ENCODE measurements around the gene IL1RAPL1.

The IL1RAPL1 gene

DNA sequence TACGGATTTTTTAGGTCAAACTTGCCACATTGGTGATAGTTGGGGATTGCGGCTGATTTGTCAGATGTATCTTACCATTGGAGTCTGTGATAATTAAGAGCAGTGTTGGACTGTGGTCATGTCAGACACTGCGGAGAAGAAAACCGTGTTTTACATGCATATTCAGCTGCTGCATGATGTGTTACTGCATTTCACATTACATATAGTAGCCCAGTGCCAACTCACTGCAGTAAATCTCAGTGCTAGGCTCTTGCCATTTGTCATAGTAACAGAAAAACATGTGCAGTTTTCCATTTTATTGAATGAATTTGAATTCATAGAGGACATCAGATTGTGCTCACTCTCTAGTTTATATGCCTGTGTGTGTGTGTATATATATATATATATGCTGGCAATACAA is 543.7 kb downstream of the IL1RAPL1 start:
- H3K4me3 ChIP-seq (ENCODE audit: low read depth in 1 of 2, low read length in 2 of 2) = no peak overlapping the region
- H3K4me1 ChIP-seq (ENCODE audit: control insufficient read depth in 1 of 2, insufficient read depth in 2 of 2, low read length in 2 of 2) = no peaks in the 10 kb centered on the region
- no peaks in the 10 kb centered on the region for H3K36me3 ChIP-seq (ENCODE audit: control insufficient read depth in 1 of 2, insufficient read depth in 2 of 2, low read length in 2 of 2)
- no peak overlapping the region for H3K27ac ChIP-seq (ENCODE audit: low read depth, low read length)
- H3K9me3 ChIP-seq (ENCODE audit: control insufficient read depth in 1 of 2, low read length in 2 of 2) = no peaks in the 10 kb centered on the region
- H3K27me3 ChIP-seq (ENCODE audit: control insufficient read depth in 1 of 2, insufficient read depth in 2 of 2, low read length in 2 of 2) = no peaks in the 10 kb centered on the region
- no peak overlapping the region for H3K9ac ChIP-seq (ENCODE audit: low read depth in 1 of 2, low read length in 2 of 2)

DNA sequence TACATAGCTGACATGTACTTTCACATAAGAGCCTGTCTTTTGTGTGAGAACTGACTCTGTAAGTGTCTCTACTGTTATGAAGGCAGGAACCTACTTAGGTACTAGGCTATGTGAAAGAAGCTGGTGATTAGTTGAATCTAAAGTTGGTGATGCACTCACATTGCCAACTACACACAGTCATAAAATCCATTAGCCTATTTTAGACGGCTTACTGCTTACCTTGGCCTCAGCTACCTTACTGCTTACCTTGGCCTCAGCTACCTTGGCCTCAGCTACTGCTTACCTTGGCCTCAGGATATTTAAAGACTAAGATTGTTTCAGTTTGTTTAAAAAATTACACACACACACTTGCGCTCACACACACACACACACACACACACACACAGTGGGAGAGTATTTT is 549.7 kb downstream of the IL1RAPL1 start:
- H3K9ac ChIP-seq (ENCODE audit: low read depth in 1 of 2, low read length in 2 of 2) = no peak overlapping the region
- H3K9me3 ChIP-seq (ENCODE audit: control insufficient read depth in 1 of 2, low read length in 2 of 2) = no peaks in the 10 kb centered on the region
- H3K4me3 ChIP-seq (ENCODE audit: low read depth in 1 of 2, low read length in 2 of 2) = no peak overlapping the region
- no peak overlapping the region for H3K27ac ChIP-seq (ENCODE audit: low read depth, low read length)
- H3K27me3 ChIP-seq (ENCODE audit: control insufficient read depth in 1 of 2, insufficient read depth in 2 of 2, low read length in 2 of 2) = no peaks in the 10 kb centered on the region
- H3K4me1 ChIP-seq (ENCODE audit: control insufficient read depth in 1 of 2, insufficient read depth in 2 of 2, low read length in 2 of 2) = no peaks in the 10 kb centered on the region
- H3K36me3 ChIP-seq (ENCODE audit: control insufficient read depth in 1 of 2, insufficient read depth in 2 of 2, low read length in 2 of 2) = no peaks in the 10 kb centered on the region

DNA sequence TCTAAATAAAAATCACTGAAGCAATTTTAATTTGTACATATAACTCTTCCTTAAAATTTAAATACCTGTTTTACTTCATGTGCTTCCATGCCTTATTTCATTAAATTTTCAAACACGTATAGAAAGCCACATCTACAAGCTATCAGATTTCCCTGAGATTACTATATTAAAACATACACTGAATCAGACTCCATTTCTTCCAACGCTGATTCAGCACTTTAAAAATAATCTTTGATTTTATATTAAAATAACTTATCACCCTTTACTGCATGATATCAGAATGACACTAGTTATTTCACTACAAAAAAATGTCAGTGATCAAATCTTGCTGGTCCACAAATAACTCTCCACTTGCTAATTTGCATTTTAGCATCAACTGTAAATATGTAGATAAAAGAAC is 550.8 kb downstream of the IL1RAPL1 start:
- Histone ChIP-seq H3K4me3 (ENCODE audit: low read depth in 1 of 2, low read length in 2 of 2) (no peak overlapping the region), H3K27me3 (ENCODE audit: control insufficient read depth in 1 of 2, insufficient read depth in 2 of 2, low read length in 2 of 2) (no peaks in the 10 kb centered on the region), H3K4me1 (ENCODE audit: control insufficient read depth in 1 of 2, insufficient read depth in 2 of 2, low read length in 2 of 2) (no peaks in the 10 kb centered on the region), H3K36me3 (ENCODE audit: control insufficient read depth in 1 of 2, insufficient read depth in 2 of 2, low read length in 2 of 2) (no peaks in the 10 kb centered on the region), H3K27ac (ENCODE audit: low read depth, low read length) (no peak overlapping the region), H3K9me3 (ENCODE audit: control insufficient read depth in 1 of 2, low read length in 2 of 2) (no peaks in the 10 kb centered on the region), H3K9ac (ENCODE audit: low read depth in 1 of 2, low read length in 2 of 2) (no peak overlapping the region)

DNA sequence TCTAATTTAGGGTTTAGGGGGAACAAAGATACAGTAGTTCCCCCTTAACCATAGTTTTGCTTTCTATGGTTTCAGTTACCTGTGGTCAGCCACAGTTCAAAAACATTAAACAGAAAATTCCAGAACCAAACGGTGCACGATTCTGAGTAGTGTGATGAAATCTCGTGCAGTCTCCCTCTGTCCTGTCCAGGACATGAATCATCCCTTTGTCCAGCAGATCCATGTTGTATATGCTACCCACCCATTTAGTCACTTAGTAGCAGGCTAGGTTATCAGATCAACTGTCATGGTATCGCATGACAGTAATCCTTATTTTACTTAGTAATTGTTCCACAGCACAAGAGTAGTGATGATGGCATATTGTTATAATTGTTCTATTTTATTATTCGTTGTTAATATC is 556.1 kb downstream of the IL1RAPL1 start:
- Histone ChIP-seq H3K27ac (ENCODE audit: low read depth, low read length) (no peak overlapping the region), H3K4me1 (ENCODE audit: control insufficient read depth in 1 of 2, insufficient read depth in 2 of 2, low read length in 2 of 2) (no peaks in the 10 kb centered on the region), H3K9ac (ENCODE audit: low read depth in 1 of 2, low read length in 2 of 2) (no peak overlapping the region), H3K27me3 (ENCODE audit: control insufficient read depth in 1 of 2, insufficient read depth in 2 of 2, low read length in 2 of 2) (no peaks in the 10 kb centered on the region), H3K4me3 (ENCODE audit: low read depth in 1 of 2, low read length in 2 of 2) (no peak overlapping the region), H3K36me3 (ENCODE audit: control insufficient read depth in 1 of 2, insufficient read depth in 2 of 2, low read length in 2 of 2) (no peaks in the 10 kb centered on the region), H3K9me3 (ENCODE audit: control insufficient read depth in 1 of 2, low read length in 2 of 2) (no peaks in the 10 kb centered on the region)

DNA sequence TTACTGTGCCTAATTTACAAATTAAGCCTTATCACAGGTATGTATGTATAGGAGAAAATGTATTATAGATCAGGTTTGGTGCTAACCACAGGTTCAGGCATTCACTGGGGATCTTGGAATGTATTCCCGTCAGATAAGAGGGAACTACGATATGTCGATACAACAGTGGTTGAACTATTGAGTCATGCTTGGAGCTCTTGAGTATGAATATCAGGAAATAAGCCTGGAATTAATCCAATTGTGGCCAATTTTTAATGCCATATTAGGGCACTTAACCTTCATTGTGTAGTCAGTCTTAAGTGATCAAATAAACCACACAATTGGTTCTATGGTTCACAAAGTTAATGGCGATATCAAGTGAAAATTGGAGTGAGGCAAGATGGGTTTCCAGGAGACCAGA is 556.5 kb downstream of the IL1RAPL1 start:
- H3K36me3 ChIP-seq (ENCODE audit: control insufficient read depth in 1 of 2, insufficient read depth in 2 of 2, low read length in 2 of 2) = no peaks in the 10 kb centered on the region
- H3K4me1 ChIP-seq (ENCODE audit: control insufficient read depth in 1 of 2, insufficient read depth in 2 of 2, low read length in 2 of 2) = no peaks in the 10 kb centered on the region
- H3K27me3 ChIP-seq (ENCODE audit: control insufficient read depth in 1 of 2, insufficient read depth in 2 of 2, low read length in 2 of 2) = no peaks in the 10 kb centered on the region
- no peak overlapping the region for H3K9ac ChIP-seq (ENCODE audit: low read depth in 1 of 2, low read length in 2 of 2)
- H3K4me3 ChIP-seq (ENCODE audit: low read depth in 1 of 2, low read length in 2 of 2) = no peak overlapping the region
- H3K27ac ChIP-seq (ENCODE audit: low read depth, low read length) = no peak overlapping the region
- H3K9me3 ChIP-seq (ENCODE audit: control insufficient read depth in 1 of 2, low read length in 2 of 2) = no peaks in the 10 kb centered on the region

DNA sequence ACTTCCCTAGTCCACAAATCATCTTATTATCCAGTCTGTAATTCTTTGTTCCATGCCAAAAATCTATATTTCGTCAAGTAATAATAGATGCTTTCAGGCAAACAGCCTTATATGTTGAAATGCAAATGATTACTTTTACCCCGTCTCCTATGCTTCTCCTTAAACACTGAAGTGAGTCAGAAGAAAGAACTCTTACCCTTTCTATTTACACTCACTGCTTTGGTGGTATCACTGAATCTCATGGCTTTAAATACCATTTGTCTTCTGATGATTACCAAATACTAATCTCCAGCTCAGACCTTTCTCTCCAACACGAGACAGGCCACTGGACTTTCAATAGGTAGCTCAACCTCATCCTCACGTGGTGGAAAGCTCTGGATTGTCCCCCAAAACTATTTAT is 558.1 kb downstream of the IL1RAPL1 start:
- H3K9ac ChIP-seq (ENCODE audit: low read depth in 1 of 2, low read length in 2 of 2) = no peak overlapping the region
- no peaks in the 10 kb centered on the region for H3K27me3 ChIP-seq (ENCODE audit: control insufficient read depth in 1 of 2, insufficient read depth in 2 of 2, low read length in 2 of 2)
- H3K4me1 ChIP-seq (ENCODE audit: control insufficient read depth in 1 of 2, insufficient read depth in 2 of 2, low read length in 2 of 2) = no peaks in the 10 kb centered on the region
- no peaks in the 10 kb centered on the region for H3K9me3 ChIP-seq (ENCODE audit: control insufficient read depth in 1 of 2, low read length in 2 of 2)
- H3K27ac ChIP-seq (ENCODE audit: low read depth, low read length) = no peak overlapping the region
- H3K4me3 ChIP-seq (ENCODE audit: low read depth in 1 of 2, low read length in 2 of 2) = no peak overlapping the region
- no peaks in the 10 kb centered on the region for H3K36me3 ChIP-seq (ENCODE audit: control insufficient read depth in 1 of 2, insufficient read depth in 2 of 2, low read length in 2 of 2)

DNA sequence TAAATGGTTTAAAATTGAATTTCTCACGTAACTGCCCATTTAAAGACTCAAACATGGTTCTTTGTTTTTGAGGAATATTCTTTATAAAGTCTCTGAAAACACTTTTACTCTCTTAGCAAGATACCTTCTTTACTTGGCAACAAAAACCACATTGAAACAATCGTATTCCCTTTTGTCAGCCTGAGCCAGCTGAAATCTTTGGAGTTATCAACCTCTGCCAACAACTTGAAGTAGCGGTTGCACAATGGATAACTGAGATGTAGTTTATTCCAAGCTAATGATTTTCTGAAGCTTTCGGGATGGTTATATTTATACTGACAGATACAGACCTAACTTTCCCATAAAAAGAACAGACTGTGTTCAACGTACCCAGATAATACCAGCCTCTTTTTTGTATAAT is 561.3 kb downstream of the IL1RAPL1 start:
- Histone ChIP-seq H3K27ac (ENCODE audit: low read depth, low read length) (no peak overlapping the region), H3K27me3 (ENCODE audit: control insufficient read depth in 1 of 2, insufficient read depth in 2 of 2, low read length in 2 of 2) (no peaks in the 10 kb centered on the region), H3K9ac (ENCODE audit: low read depth in 1 of 2, low read length in 2 of 2) (no peak overlapping the region), H3K4me1 (ENCODE audit: control insufficient read depth in 1 of 2, insufficient read depth in 2 of 2, low read length in 2 of 2) (no peaks in the 10 kb centered on the region), H3K36me3 (ENCODE audit: control insufficient read depth in 1 of 2, insufficient read depth in 2 of 2, low read length in 2 of 2) (no peaks in the 10 kb centered on the region), H3K4me3 (ENCODE audit: low read depth in 1 of 2, low read length in 2 of 2) (no peak overlapping the region), H3K9me3 (ENCODE audit: control insufficient read depth in 1 of 2, low read length in 2 of 2) (no peaks in the 10 kb centered on the region)

DNA sequence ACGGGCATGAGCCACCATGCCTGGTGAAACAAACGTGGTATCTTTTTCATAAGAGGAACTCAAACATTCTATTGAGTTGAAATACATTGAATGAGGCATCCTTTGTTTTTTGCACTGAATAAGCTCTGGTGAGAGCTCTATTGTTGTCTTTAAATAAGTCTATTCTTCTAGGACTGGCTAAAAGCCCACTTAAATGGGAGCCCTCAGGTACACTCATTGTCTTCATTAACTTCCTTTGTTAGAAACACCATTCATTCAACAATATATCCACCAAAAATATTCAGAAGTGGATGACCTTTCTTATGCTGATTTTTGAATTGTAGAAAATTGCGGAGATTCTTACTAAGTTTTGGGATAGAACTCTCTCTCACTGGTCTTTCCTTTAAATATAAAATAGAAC is 568.0 kb downstream of the IL1RAPL1 start:
- Histone ChIP-seq H3K4me1 (ENCODE audit: control insufficient read depth in 1 of 2, insufficient read depth in 2 of 2, low read length in 2 of 2) (no peaks in the 10 kb centered on the region), H3K36me3 (ENCODE audit: control insufficient read depth in 1 of 2, insufficient read depth in 2 of 2, low read length in 2 of 2) (no peaks in the 10 kb centered on the region), H3K9me3 (ENCODE audit: control insufficient read depth in 1 of 2, low read length in 2 of 2) (no peaks in the 10 kb centered on the region), H3K9ac (ENCODE audit: low read depth in 1 of 2, low read length in 2 of 2) (no peak overlapping the region), H3K27ac (ENCODE audit: low read depth, low read length) (no peak overlapping the region), H3K27me3 (ENCODE audit: control insufficient read depth in 1 of 2, insufficient read depth in 2 of 2, low read length in 2 of 2) (no peaks in the 10 kb centered on the region), H3K4me3 (ENCODE audit: low read depth in 1 of 2, low read length in 2 of 2) (no peak overlapping the region)

DNA sequence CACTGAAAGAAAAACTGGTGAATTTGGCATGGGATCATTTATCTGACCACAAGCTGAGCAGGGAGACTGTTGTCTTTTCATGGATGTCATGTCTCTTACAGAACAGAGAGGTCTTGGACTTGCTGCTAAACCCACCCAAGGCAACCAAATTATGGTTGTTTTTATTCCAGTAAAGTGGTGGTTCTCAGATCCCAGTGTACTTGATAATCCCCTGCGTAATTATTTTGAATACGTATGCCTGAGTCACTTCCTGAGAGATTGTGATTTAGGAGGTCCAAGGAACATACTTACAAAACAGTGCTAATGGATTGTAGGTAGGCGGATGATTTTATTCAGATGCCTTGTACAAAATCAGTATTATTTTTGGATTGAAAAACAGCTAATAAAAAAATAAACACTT is 585.6 kb downstream of the IL1RAPL1 start:
- H3K36me3 ChIP-seq (ENCODE audit: control insufficient read depth in 1 of 2, insufficient read depth in 2 of 2, low read length in 2 of 2) = no peaks in the 10 kb centered on the region
- H3K27ac ChIP-seq (ENCODE audit: low read depth, low read length) = no peak overlapping the region
- H3K4me3 ChIP-seq (ENCODE audit: low read depth in 1 of 2, low read length in 2 of 2) = no peak overlapping the region
- no peaks in the 10 kb centered on the region for H3K4me1 ChIP-seq (ENCODE audit: control insufficient read depth in 1 of 2, insufficient read depth in 2 of 2, low read length in 2 of 2)
- no peaks in the 10 kb centered on the region for H3K9me3 ChIP-seq (ENCODE audit: control insufficient read depth in 1 of 2, low read length in 2 of 2)
- H3K9ac ChIP-seq (ENCODE audit: low read depth in 1 of 2, low read length in 2 of 2) = no peak overlapping the region
- H3K27me3 ChIP-seq (ENCODE audit: control insufficient read depth in 1 of 2, insufficient read depth in 2 of 2, low read length in 2 of 2) = no peaks in the 10 kb centered on the region

DNA sequence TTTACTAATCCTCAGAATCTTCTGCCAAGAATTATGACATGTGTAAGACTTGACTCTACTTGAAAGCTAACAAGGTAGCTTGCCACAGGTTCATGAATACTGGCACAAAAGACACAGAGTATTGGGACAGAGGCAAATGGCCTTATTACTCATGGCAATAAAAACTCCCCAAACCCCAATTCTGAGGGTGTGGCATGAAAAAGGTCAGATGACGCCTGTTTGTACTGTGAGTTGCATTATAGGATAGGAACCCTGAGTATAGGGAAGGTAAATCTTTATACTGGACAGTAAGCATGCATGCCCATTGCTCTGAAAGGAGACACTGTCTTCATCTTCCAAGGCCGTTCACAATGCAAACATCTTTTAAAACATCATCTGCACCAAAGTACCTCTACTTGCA is 600.0 kb downstream of the IL1RAPL1 start:
- Histone ChIP-seq H3K27me3 (ENCODE audit: control insufficient read depth in 1 of 2, insufficient read depth in 2 of 2, low read length in 2 of 2) (no peaks in the 10 kb centered on the region), H3K4me1 (ENCODE audit: control insufficient read depth in 1 of 2, insufficient read depth in 2 of 2, low read length in 2 of 2) (no peaks in the 10 kb centered on the region), H3K9ac (ENCODE audit: low read depth in 1 of 2, low read length in 2 of 2) (no peak overlapping the region), H3K36me3 (ENCODE audit: control insufficient read depth in 1 of 2, insufficient read depth in 2 of 2, low read length in 2 of 2) (no peaks in the 10 kb centered on the region), H3K9me3 (ENCODE audit: control insufficient read depth in 1 of 2, low read length in 2 of 2) (no peaks in the 10 kb centered on the region), H3K4me3 (ENCODE audit: low read depth in 1 of 2, low read length in 2 of 2) (no peak overlapping the region), H3K27ac (ENCODE audit: low read depth, low read length) (no peak overlapping the region)

DNA sequence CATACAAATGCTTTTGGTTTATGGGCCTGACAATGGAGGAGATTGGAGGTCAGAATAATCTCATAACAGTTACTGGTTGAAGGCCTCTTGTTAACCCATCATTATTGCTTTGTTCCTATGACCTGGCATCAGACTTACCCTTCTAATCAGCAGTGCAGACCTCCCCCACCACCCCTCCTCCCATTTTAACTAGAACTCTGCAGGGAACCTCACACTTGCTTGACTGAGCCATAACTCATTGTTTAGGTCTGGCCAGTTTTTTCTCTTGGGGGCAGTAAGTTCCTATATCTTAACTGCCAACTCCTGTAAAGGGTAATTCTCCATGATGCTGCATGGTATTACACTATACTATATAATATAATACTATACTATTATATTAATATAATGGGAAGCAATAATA is 609.3 kb downstream of the IL1RAPL1 start:
- Histone ChIP-seq H3K27ac (ENCODE audit: low read depth, low read length) (no peak overlapping the region), H3K27me3 (ENCODE audit: control insufficient read depth in 1 of 2, insufficient read depth in 2 of 2, low read length in 2 of 2) (no peaks in the 10 kb centered on the region), H3K4me3 (ENCODE audit: low read depth in 1 of 2, low read length in 2 of 2) (no peak overlapping the region), H3K4me1 (ENCODE audit: control insufficient read depth in 1 of 2, insufficient read depth in 2 of 2, low read length in 2 of 2) (no peaks in the 10 kb centered on the region), H3K36me3 (ENCODE audit: control insufficient read depth in 1 of 2, insufficient read depth in 2 of 2, low read length in 2 of 2) (no peaks in the 10 kb centered on the region), H3K9me3 (ENCODE audit: control insufficient read depth in 1 of 2, low read length in 2 of 2) (no peaks in the 10 kb centered on the region), H3K9ac (ENCODE audit: low read depth in 1 of 2, low read length in 2 of 2) (no peak overlapping the region)

Data from duodenal mucosa (tissue), 2 donors.